Neural progenitor cell (in vitro differentiated cells): ENCODE results near the gene RHBG.

Experiments used
- CTCF ChIP-seq: fragments of 200-600 bp; sonication (generic); IDR thresholded peaks from 2 replicates; pipeline ENCODE4 v1.5.1; 2017; ENCODE audit warnings: antibody characterized with exemption, mild to moderate bottlenecking
- EZH2 ChIP-seq: fragments of 200-600 bp; sonication (generic); IDR thresholded peaks from 2 replicates; pipeline ENCODE4 v1.6.1; 2017; ENCODE audit warnings: antibody characterized with exemption, mild to moderate bottlenecking, moderate library complexity
- EZH2phosphoT487 ChIP-seq: fragments of 200-600 bp; sonication (generic); IDR thresholded peaks from 2 replicates; pipeline ENCODE4 v1.6.1; 2017; ENCODE audit warnings: antibody characterized with exemption

- TF ChIP-seq EZH2phosphoT487 (no peak), CTCF (no peak), EZH2 (no peak)
These were observed 24.6 kb upstream of the RHBG start for GRCh38 chr1:156344409-156344808.
